Endodermal cell (in vitro differentiated cells): ENCODE data around the gene SLC6A13. TPM values are rescaled to one million over a fixed set of nuclear protein-coding genes. Genes with fewer than 3 reads are reported as not detected.

Source experiments
- DNase-seq: peaks from one replicate; pipeline ENCODE4 v3.0.0-alpha.2; 2017
- H3K27ac ChIP-seq: 2 replicates; pipeline ENCODE4 v1.5.1; 2013; ENCODE audit warnings: mild to moderate bottlenecking, low read depth, low read length, moderate library complexity
- H3K27me3 ChIP-seq: 2 replicates; pipeline ENCODE4 v1.6.1; 2013; ENCODE audit warnings: mild to moderate bottlenecking, low read length, moderate library complexity; ENCODE audit not compliant: insufficient read depth, control insufficient read depth, poor library complexity, severe bottlenecking
- H3K36me3 ChIP-seq: 2 replicates; pipeline ENCODE4 v1.7.0; 2013; ENCODE audit warnings: mild to moderate bottlenecking, low read length, moderate library complexity; ENCODE audit not compliant: control insufficient read depth, insufficient read depth
- H3K4me1 ChIP-seq: one replicate; pipeline ENCODE4 v1.7.0; 2013; ENCODE audit warnings: low read length; ENCODE audit not compliant: control insufficient read depth, insufficient read depth
- H3K4me3 ChIP-seq: 2 replicates; pipeline ENCODE4 v1.5.1; 2013; ENCODE audit warnings: mild to moderate bottlenecking, low read length, moderate library complexity
- H3K9ac ChIP-seq: 2 replicates; pipeline ENCODE4 v1.6.1; 2013; ENCODE audit warnings: mild to moderate bottlenecking, low read length, moderate library complexity; ENCODE audit not compliant: poor library complexity, severe bottlenecking; ENCODE audit errors: extremely low read depth
- H3K9me3 ChIP-seq: 2 replicates; pipeline ENCODE4 v1.6.1; 2013; ENCODE audit warnings: mild to moderate bottlenecking, low read length, moderate library complexity; ENCODE audit not compliant: control insufficient read depth
- H3K27ac Mint-ChIP-seq: 2 replicates; pipeline ENCODE4 v1.8.0; 2020; ENCODE audit warnings: mixed read lengths
- H3K27me3 Mint-ChIP-seq: 2 replicates; pipeline ENCODE4 v1.8.0; 2021; ENCODE audit warnings: mild to moderate bottlenecking, mixed read lengths; ENCODE audit not compliant: insufficient read depth
- H3K36me3 Mint-ChIP-seq: 2 replicates; pipeline ENCODE4 v1.8.0; 2020; ENCODE audit warnings: low read depth, mixed read lengths
- H3K4me1 Mint-ChIP-seq: 2 replicates; pipeline ENCODE4 v1.8.0; 2020; ENCODE audit warnings: mixed read lengths
- H3K4me3 Mint-ChIP-seq: 2 replicates; pipeline ENCODE4 v1.8.0; 2020; ENCODE audit warnings: mild to moderate bottlenecking, moderate library complexity, mixed read lengths
- H3K9me3 Mint-ChIP-seq: 2 replicates; pipeline ENCODE4 v1.8.0; 2020; ENCODE audit warnings: mild to moderate bottlenecking, mixed read lengths
- CTCF ChIP-seq: fragments of 200-600 bp; sonication (generic); conservative IDR thresholded peaks from 2 replicates; pipeline ENCODE4 v1.5.0; 2021; ENCODE audit warnings: antibody characterized with exemption, mild to moderate bottlenecking
- WGBS, 2 experiments: methylation state at CpG; one replicate each; pipeline versions ENCODE4 v1.1.5 to v1.1.7; 2013; ENCODE audit warnings: missing lambda C conversion rate in 2 of 2, mixed read lengths in 1 of 2; ENCODE audit not compliant: insufficient coverage in 1 of 2, insufficient read length in 1 of 2; 5-methylcytosine and 5-hydroxymethylcytosine counted together
- total RNA-seq, 2 donors: library from RNA; stranded (reverse); fragmentation: NEBNext Ultra II Directional in 1 of 2; extraction: Animal tissue kit (Norgen Biotek cat#: 25700) in 1 of 2; gene quantifications; 2 replicates in 1 of 2; 3 replicates in 1 of 2; pipeline ENCODE4 v1.2.1, GENCODE V29; 2021

The SLC6A13 gene
- total RNA-seq, 2 donors from 2014 or later: 1.1 to 2.4 TPM

- DNase-seq: no peak
- H3K4me3 ChIP-seq: no peak overlapping the region
- H3K36me3 ChIP-seq: no peaks in the 10 kb centered on the region
- peaks cover 21% of the 10 kb centered on the region for H3K9me3 ChIP-seq
- H3K4me1 ChIP-seq: no peaks in the 10 kb centered on the region
- WGBS, 2 experiments: 88 to 90% methylated on average over 2 to 3 of the region's 3 CpGs
- Mint-ChIP-seq H3K4me3 (no peak overlapping the region), H3K36me3 (peaks cover 7% of the 10 kb centered on the region), H3K4me1 (peaks cover 2% of the 10 kb centered on the region), H3K9me3 (peaks cover 50% of the 10 kb centered on the region), H3K27me3 (peaks cover 16% of the 10 kb centered on the region), H3K27ac (no peak overlapping the region)
- H3K9ac ChIP-seq: no peak overlapping the region
- no peak for TF ChIP-seq CTCF
- H3K27me3 ChIP-seq: no peaks in the 10 kb centered on the region
- H3K27ac ChIP-seq: no peak overlapping the region
Measured at GRCh38 chr12:233615-233968, 29.0 kb downstream of the SLC6A13 start.

DNA sequence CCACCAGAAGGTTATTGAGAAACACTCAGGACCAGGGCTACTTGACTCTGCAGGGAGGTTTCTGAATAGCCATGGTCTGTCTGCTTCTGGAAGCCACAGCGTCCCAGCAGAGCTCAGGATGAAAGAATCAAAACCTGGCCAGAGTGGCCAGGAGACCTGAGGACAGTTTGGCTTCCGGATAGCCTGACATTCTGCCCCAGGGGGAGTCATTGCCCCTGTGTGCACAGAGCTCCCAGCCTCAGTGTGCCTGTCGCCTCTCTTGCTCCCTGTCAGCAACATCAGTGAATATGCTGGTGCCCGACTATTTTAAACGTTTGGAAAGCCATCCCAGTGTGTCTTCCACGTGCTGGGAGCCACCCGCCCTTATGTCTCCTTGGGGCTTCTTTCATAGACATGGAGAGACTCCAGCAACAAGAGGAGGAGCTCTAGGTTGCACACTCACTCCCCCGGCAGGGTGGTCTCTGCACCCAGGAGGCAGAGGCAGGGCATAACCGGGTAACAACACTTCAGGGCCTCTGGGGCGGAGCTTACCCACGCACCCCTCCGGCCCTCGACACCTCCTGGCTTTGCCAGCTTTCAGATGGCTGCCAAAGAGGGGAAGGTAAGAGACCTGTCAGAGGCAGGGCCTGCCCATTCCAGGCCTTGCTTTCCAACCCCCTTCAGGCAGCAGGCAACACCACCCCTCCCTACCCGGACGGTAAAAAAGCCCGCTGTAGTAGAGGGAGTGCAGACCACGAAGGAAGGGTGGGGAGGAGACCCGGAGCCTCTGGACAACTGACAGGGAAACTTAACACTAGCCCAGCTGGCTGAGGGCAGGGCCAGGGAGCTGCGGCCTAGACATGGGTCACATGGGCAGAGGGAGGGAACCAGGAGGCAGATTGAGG is 29.7 kb downstream of the SLC6A13 start:
- TF ChIP-seq CTCF: no peak
- no peak overlapping the region for H3K27ac ChIP-seq
- H3K9me3 ChIP-seq: peaks cover 21% of the 10 kb centered on the region
- H3K27me3 Mint-ChIP-seq: peaks cover 16% of the 10 kb centered on the region
- 66 to 84% methylated on average over 11 to 19 of the region's 19 CpGs for WGBS, 2 experiments
- H3K4me1 Mint-ChIP-seq: peaks cover 2% of the 10 kb centered on the region
- H3K4me1 ChIP-seq: no peaks in the 10 kb centered on the region
- no peaks in the 10 kb centered on the region for H3K27me3 ChIP-seq
- peaks cover 7% of the 10 kb centered on the region for H3K36me3 Mint-ChIP-seq
- no peak overlapping the region for H3K4me3 ChIP-seq
- no peak overlapping the region for H3K27ac Mint-ChIP-seq
- no peak overlapping the region for H3K4me3 Mint-ChIP-seq
- peak; percentile 44 for DNase-seq
- H3K36me3 ChIP-seq: no peaks in the 10 kb centered on the region
- H3K9me3 Mint-ChIP-seq: peaks cover 44% of the 10 kb centered on the region
- H3K9ac ChIP-seq: no peak overlapping the region

DNA sequence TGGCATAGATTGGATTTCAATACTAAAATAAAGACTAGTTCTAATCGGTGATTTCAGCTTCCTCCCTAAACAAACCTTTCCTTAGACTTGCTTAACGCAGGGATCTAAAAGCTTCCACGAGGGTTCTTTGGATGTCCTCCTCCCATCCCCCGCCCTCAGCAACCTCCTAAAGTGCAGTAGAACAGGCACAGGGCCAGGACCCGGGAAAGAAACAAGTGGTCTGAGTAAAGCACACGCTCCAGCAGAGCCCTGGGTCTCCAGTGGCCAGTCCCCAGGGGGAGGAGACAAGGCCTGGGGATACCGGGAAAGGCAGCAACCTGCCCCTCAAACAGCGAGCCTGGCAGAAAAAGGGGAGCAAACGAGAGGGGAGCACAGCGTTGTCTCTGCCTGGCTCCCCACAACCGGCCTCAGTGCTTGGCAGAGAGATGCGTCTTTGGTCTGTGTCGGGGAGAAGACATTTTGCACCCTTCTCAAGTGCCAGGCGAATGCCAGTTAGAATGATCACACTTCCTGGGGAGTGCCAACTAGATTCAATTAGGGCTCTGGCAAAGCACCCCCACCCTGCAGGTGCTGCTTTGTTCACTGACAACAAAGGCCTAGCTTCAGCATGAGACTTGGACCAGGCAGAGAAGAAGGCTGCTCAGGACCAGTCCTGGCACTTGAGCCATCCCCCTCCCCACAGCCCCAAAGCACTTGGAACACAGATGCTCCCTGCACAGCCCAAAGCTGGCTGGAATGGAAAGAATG is 31.5 kb downstream of the SLC6A13 start:
- Histone ChIP-seq H3K36me3 (no peaks in the 10 kb centered on the region), H3K27ac (no peak overlapping the region), H3K4me3 (no peak overlapping the region), H3K27me3 (no peaks in the 10 kb centered on the region), H3K9me3 (peaks cover 9% of the 10 kb centered on the region), H3K4me1 (no peaks in the 10 kb centered on the region), H3K9ac (no peak overlapping the region)
- Mint-ChIP-seq H3K9me3 (peaks cover 25% of the 10 kb centered on the region), H3K27me3 (peaks cover 12% of the 10 kb centered on the region), H3K4me1 (peaks cover 2% of the 10 kb centered on the region), H3K4me3 (no peak overlapping the region), H3K27ac (no peak overlapping the region), H3K36me3 (peaks cover 4% of the 10 kb centered on the region)
- peak; percentile 49 for DNase-seq
- 68 to 73% methylated on average over 9 to 14 of the region's 14 CpGs for WGBS, 2 experiments
- no peak for TF ChIP-seq CTCF
